Natural killer cell (primary cell): ENCODE measurements around the gene TRERF1. TPM values are rescaled to one million over a fixed set of nuclear protein-coding genes. Genes with fewer than 3 reads are reported as not detected.

Experiments
- ATAC-seq, 3 donors: fragments of 150-1000 bp in 2 of 3; fragments of 200-7000 bp in 1 of 3; cut with Tn5 transposase; 1 replicate in 1 of 3; 2 replicates in 2 of 3; pipeline ENCODE4 v1.10.0; 2021; ENCODE audit warnings: mild to moderate bottlenecking in 2 of 3, moderate library complexity in 2 of 3
- DNase-seq, 2 donors: peaks; one replicate each; pipeline versions ENCODE4 v3.0.0 to v3.0.0-alpha.2; 2013 to 2021; ENCODE audit warnings: mixed read lengths in 1 of 2
- H3K27ac ChIP-seq: one replicate; pipeline ENCODE4 v1.5.1; 2013; ENCODE audit warnings: mild to moderate bottlenecking, low read length
- H3K27me3 ChIP-seq: one replicate; pipeline ENCODE4 v1.6.1; 2013; ENCODE audit warnings: low read length; ENCODE audit not compliant: control insufficient read depth, insufficient read depth
- H3K36me3 ChIP-seq: one replicate; pipeline ENCODE4 v1.6.1; 2013; ENCODE audit warnings: low read length; ENCODE audit not compliant: control insufficient read depth, insufficient read depth
- H3K4me1 ChIP-seq: one replicate; pipeline ENCODE4 v1.6.1; 2013; ENCODE audit warnings: low read length; ENCODE audit not compliant: control insufficient read depth, insufficient read depth
- H3K4me3 ChIP-seq: one replicate; pipeline ENCODE4 v1.5.1; 2013; ENCODE audit warnings: low read length
- H3K9me3 ChIP-seq: one replicate; pipeline ENCODE4 v1.6.1; 2013; ENCODE audit warnings: low read length; ENCODE audit not compliant: control insufficient read depth, insufficient read depth
- H3K27ac Mint-ChIP-seq, 2 donors: one replicate each; pipeline ENCODE4 v1.8.0; 2022; ENCODE audit warnings: mild to moderate bottlenecking in 2 of 2, mixed read lengths in 2 of 2, moderate library complexity in 1 of 2
- H3K27me3 Mint-ChIP-seq, 2 donors: one replicate each; pipeline ENCODE4 v1.8.0; 2022; ENCODE audit warnings: low read depth in 2 of 2, mixed read lengths in 2 of 2
- H3K36me3 Mint-ChIP-seq: one replicate; pipeline ENCODE4 v1.8.0; 2022; ENCODE audit warnings: mixed read lengths
- H3K4me1 Mint-ChIP-seq, 2 donors: one replicate each; pipeline ENCODE4 v1.8.0; 2022; ENCODE audit warnings: mixed read lengths in 2 of 2
- H3K4me3 Mint-ChIP-seq: one replicate; pipeline ENCODE4 v1.8.0; 2022; ENCODE audit warnings: mild to moderate bottlenecking, moderate library complexity, mixed read lengths
- H3K9me3 Mint-ChIP-seq, 2 donors: one replicate each; pipeline ENCODE4 v1.8.0; 2022; ENCODE audit warnings: mixed read lengths in 2 of 2
- WGBS: methylation state at CpG from one replicate; pipeline ENCODE4 v1.1.7; 2013; ENCODE audit warnings: missing lambda C conversion rate; ENCODE audit not compliant: insufficient coverage; 5-methylcytosine and 5-hydroxymethylcytosine counted together
- intact Hi-C: fragments of 100-400 bp; cut with micrococcal nuclease; formaldehyde crosslinking; loops from one replicate; pipeline ENCODE4 v1.14.2; 2022
- total RNA-seq, 4 donors: library from RNA; stranded (reverse); fragments of 120-200 nt in 1 of 4; gene quantifications; one replicate each; pipeline versions ENCODE4 v1.2.3 to v1.2.4, GENCODE V29; 2013 to 2022
- TF ChIP-seq, protein P1 (sequence below): fragments of 200-600 bp; IDR thresholded peaks from one replicate; pipeline ENCODE4 v1.8.0; 2022; ENCODE audit warnings: antibody characterized with exemption

Gene TRERF1
- total RNA-seq, 3 donors from 2014 or later (not counting 1 experiment from before 2014, with no cell fraction given), result 34.6 to 42.3 (median 38.6) TPM

DNA sequence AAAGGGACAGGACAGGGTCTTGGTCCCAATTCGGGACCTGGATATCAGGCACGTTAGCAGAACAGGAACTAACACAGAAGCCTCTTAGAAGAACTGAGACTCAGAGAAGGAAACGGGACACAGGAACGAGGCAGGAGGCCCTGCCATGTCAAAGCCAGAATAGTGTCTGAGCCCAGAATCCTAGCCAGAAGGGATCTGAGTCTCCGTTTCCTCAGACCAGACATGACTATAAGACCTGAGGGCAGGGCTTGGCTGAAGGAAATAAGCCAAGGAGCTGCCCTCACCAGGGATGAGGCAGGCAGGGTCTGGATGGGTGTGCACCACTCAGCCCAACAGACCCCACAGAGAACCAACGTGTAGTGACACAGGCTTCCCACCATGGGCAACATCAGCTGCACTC lies 40.3 kb downstream of the TRERF1 start:
- Mint-ChIP-seq H3K27ac (no peak overlapping the region), H3K36me3 (no peaks in the 10 kb centered on the region), H3K4me3 (no peak overlapping the region), H3K9me3 (no peaks in the 10 kb centered on the region), H3K27me3 (no peaks in the 10 kb centered on the region), H3K4me1 (peaks cover 41 to 57% of the 10 kb centered on the region in 2 donors)
- 81% methylated on average over 6 of the region's 6 CpGs for WGBS
- intact Hi-C loops, result no loop called here
- TF ChIP-seq, protein P1, sequence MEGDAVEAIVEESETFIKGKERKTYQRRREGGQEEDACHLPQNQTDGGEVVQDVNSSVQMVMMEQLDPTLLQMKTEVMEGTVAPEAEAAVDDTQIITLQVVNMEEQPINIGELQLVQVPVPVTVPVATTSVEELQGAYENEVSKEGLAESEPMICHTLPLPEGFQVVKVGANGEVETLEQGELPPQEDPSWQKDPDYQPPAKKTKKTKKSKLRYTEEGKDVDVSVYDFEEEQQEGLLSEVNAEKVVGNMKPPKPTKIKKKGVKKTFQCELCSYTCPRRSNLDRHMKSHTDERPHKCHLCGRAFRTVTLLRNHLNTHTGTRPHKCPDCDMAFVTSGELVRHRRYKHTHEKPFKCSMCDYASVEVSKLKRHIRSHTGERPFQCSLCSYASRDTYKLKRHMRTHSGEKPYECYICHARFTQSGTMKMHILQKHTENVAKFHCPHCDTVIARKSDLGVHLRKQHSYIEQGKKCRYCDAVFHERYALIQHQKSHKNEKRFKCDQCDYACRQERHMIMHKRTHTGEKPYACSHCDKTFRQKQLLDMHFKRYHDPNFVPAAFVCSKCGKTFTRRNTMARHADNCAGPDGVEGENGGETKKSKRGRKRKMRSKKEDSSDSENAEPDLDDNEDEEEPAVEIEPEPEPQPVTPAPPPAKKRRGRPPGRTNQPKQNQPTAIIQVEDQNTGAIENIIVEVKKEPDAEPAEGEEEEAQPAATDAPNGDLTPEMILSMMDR, result no peak
- ATAC-seq (no peak), DNase-seq (no peak)
- no peaks in the 10 kb centered on the region for H3K27me3 ChIP-seq
- no peaks in the 10 kb centered on the region for H3K9me3 ChIP-seq
- no peaks in the 10 kb centered on the region for H3K36me3 ChIP-seq
- peaks cover 3% of the 10 kb centered on the region for H3K4me1 ChIP-seq
- no peak overlapping the region for H3K27ac ChIP-seq
- H3K4me3 ChIP-seq, result no peak overlapping the region

DNA sequence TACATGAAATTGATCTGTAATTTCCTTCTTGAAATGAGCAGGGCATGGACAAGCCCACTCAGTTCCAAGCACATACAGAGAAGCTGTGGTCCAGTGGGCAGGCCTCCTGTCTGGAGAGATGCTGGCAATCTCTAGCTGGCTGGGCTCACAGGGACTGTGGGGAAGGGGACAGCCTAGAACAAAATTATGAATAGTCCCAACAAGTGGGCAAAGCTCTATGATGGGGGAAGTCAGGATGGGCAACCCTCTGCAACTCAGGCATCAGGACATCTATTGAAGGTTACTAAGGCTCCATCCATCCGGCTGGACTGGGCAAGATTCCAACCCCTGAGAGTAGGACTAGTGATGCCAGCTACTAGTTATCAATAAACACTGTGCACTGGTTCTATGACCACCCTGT lies 40.9 kb downstream of the TRERF1 start:
- ATAC-seq (no peak), DNase-seq (no peak)
- H3K4me3 ChIP-seq, result no peak overlapping the region
- Mint-ChIP-seq H3K27me3 (no peaks in the 10 kb centered on the region), H3K4me1 (peaks cover 44 to 57% of the 10 kb centered on the region in 2 donors), H3K27ac (peak overlapping the region in 1 of 2 donors; percentile 29), H3K9me3 (no peaks in the 10 kb centered on the region), H3K4me3 (no peak overlapping the region), H3K36me3 (no peaks in the 10 kb centered on the region)
- no peak overlapping the region for H3K27ac ChIP-seq
- WGBS, result 100% methylated on average over 1 of the region's 1 CpG
- no peaks in the 10 kb centered on the region for H3K27me3 ChIP-seq
- intact Hi-C loops, result no loop called here
- no peaks in the 10 kb centered on the region for H3K36me3 ChIP-seq
- TF ChIP-seq, protein P1, result no peak
- no peaks in the 10 kb centered on the region for H3K9me3 ChIP-seq
- H3K4me1 ChIP-seq, result peaks cover 5% of the 10 kb centered on the region

DNA sequence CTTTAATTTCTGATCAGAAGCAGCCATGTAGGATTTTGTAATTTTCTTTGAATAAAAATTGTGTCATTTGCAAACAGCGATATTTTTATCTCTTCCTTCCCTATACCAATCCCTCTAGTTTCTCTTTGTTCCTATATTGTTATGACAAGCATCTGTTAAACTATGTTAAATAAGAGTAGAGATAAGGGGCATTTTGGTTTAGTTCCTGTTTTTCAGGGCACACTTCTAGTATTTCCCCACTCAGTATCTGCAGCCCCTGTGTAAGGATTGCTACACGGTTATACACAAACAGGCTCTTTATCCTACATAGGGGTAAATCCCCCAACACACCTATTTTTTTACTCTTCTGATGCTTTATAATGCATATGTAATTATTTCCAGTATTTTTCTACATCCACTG lies 42.1 kb downstream of the TRERF1 start:
- Histone ChIP-seq H3K27ac (no peak overlapping the region), H3K4me3 (no peak overlapping the region), H3K27me3 (no peaks in the 10 kb centered on the region), H3K9me3 (no peaks in the 10 kb centered on the region), H3K36me3 (no peaks in the 10 kb centered on the region), H3K4me1 (peaks cover 8% of the 10 kb centered on the region)
- ATAC-seq (peak in 1 of 3 donors; percentile 58), DNase-seq (no peak)
- H3K36me3 Mint-ChIP-seq, result no peaks in the 10 kb centered on the region
- no CpG with 5 or more reads among the region's 2 CpGs for WGBS
- H3K27me3 Mint-ChIP-seq, result no peaks in the 10 kb centered on the region
- TF ChIP-seq, protein P1, result no peak
- H3K4me1 Mint-ChIP-seq, result peaks cover 48 to 54% of the 10 kb centered on the region in 2 donors
- intact Hi-C loops, result no loop called here
- H3K4me3 Mint-ChIP-seq, result no peak overlapping the region
- no peak overlapping the region for H3K27ac Mint-ChIP-seq
- H3K9me3 Mint-ChIP-seq, result no peaks in the 10 kb centered on the region

DNA sequence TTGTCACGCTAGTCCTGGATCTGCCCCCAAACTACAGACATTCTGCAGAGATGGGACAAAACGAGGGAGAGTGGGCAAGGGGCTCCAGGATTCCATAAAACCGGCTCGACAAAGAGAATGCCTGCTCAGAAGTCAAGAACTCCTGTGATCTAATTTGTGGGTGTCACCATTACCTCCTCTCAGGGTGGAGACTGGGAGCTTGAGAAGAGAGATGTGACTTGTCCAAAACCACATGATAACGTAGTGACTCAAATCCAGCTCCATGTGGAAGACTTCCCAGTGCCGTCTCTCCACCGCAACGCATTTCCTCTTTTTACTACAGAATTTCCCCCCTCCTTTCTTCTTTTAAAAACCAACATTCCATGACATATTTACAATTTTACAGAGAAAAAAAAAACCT lies 44.3 kb downstream of the TRERF1 start:
- no peaks in the 10 kb centered on the region for H3K36me3 Mint-ChIP-seq
- H3K27me3 Mint-ChIP-seq, result no peaks in the 10 kb centered on the region
- intact Hi-C loops, result no loop called here
- H3K4me3 Mint-ChIP-seq, result no peak overlapping the region
- no peaks in the 10 kb centered on the region for H3K9me3 Mint-ChIP-seq
- H3K4me1 Mint-ChIP-seq, result peaks cover 63 to 68% of the 10 kb centered on the region in 2 donors
- TF ChIP-seq, protein P1, result no peak
- WGBS, result 71% methylated on average over 8 of the region's 8 CpGs
- DNase-seq, result no peak
- no peaks in the 10 kb centered on the region for H3K27me3 ChIP-seq
- no peak overlapping the region for H3K4me3 ChIP-seq
- ATAC-seq, result no peak
- no peaks in the 10 kb centered on the region for H3K36me3 ChIP-seq
- peak overlapping the region; percentile 44 to 46 for H3K27ac Mint-ChIP-seq
- H3K9me3 ChIP-seq, result no peaks in the 10 kb centered on the region
- no peak overlapping the region for H3K27ac ChIP-seq
- peaks cover 30% of the 10 kb centered on the region for H3K4me1 ChIP-seq
